ENCODE data around the gene NAV3. TPM values are rescaled to one million over a fixed set of nuclear protein-coding genes. Genes with fewer than 3 reads are reported as not detected.

NAV3 gene
- total RNA-seq, 6 experiments from 2014 or later: 0.22 to 3.2 (median 1.2) TPM

GRCh38 chr12:78149459-78149858 lies 318.8 kb downstream of the NAV3 start:
- ATAC-seq: no peak
- WGBS (ENCODE audit: insufficient coverage, low coverage, low lambda C conversion rate, missing lambda C conversion rate): 28% methylated on average over 2 of the region's 2 CpGs
- H3K27ac ChIP-seq: no peak overlapping the region
- no peaks in the 10 kb centered on the region for H3K4me1 ChIP-seq
- no peaks in the 10 kb centered on the region for H3K9me3 ChIP-seq
- TF ChIP-seq POLR2A (IDR thresholded peaks at IDR 0.05): no peak
- TF ChIP-seq, protein P1, sequence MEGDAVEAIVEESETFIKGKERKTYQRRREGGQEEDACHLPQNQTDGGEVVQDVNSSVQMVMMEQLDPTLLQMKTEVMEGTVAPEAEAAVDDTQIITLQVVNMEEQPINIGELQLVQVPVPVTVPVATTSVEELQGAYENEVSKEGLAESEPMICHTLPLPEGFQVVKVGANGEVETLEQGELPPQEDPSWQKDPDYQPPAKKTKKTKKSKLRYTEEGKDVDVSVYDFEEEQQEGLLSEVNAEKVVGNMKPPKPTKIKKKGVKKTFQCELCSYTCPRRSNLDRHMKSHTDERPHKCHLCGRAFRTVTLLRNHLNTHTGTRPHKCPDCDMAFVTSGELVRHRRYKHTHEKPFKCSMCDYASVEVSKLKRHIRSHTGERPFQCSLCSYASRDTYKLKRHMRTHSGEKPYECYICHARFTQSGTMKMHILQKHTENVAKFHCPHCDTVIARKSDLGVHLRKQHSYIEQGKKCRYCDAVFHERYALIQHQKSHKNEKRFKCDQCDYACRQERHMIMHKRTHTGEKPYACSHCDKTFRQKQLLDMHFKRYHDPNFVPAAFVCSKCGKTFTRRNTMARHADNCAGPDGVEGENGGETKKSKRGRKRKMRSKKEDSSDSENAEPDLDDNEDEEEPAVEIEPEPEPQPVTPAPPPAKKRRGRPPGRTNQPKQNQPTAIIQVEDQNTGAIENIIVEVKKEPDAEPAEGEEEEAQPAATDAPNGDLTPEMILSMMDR (IDR thresholded peaks at IDR 0.05): no peak
- intact Hi-C loops (cut with DNase I): no loop called here
- H3K27me3 ChIP-seq: no peaks in the 10 kb centered on the region
- no peak overlapping the region for H3K4me3 ChIP-seq
- no peaks in the 10 kb centered on the region for H3K36me3 ChIP-seq
- no peak for DNase-seq

GRCh38 chr12:78155546-78155945 lies 324.9 kb downstream of the NAV3 start:
- WGBS (ENCODE audit: insufficient coverage, low coverage, low lambda C conversion rate, missing lambda C conversion rate): 93% methylated on average over 1 of the region's 1 CpG
- Histone ChIP-seq H3K4me3 (no peak overlapping the region), H3K27me3 (no peaks in the 10 kb centered on the region), H3K36me3 (no peaks in the 10 kb centered on the region), H3K4me1 (no peaks in the 10 kb centered on the region), H3K27ac (no peak overlapping the region), H3K9me3 (no peaks in the 10 kb centered on the region)
- intact Hi-C loops (cut with DNase I): no loop called here
- ATAC-seq (no peak), DNase-seq (no peak)
- TF ChIP-seq, protein P1 (IDR thresholded peaks at IDR 0.05): no peak
- TF ChIP-seq POLR2A (IDR thresholded peaks at IDR 0.05): no peak

DNA sequence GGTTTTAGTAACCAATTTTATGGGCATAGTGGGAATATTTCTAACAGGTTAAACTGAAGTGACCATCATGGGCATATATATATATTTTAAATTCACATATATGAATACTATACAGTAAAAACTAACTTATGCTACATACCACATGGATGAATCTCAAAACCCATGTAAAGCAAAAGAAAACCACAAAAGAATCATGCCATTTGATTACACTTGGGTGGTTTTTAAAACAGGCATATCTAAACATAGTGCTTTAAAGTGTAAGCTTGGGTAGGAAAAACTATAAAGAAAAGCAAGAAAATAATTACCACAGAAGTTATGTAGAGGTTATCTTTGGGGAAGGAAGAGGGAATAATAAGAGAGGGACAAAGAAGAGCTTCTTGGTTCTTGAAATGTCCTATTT lies 326.1 kb downstream of the NAV3 start:
- H3K27ac ChIP-seq: no peak overlapping the region
- ATAC-seq: no peak
- TF ChIP-seq, protein P1 (IDR thresholded peaks at IDR 0.05): no peak
- TF ChIP-seq POLR2A (IDR thresholded peaks at IDR 0.05): no peak
- intact Hi-C loops (cut with DNase I): no loop called here
- H3K9me3 ChIP-seq: no peaks in the 10 kb centered on the region
- H3K4me1 ChIP-seq: no peaks in the 10 kb centered on the region
- no peaks in the 10 kb centered on the region for H3K36me3 ChIP-seq
- H3K4me3 ChIP-seq: no peak overlapping the region
- no peaks in the 10 kb centered on the region for H3K27me3 ChIP-seq
- DNase-seq: no peak

DNA sequence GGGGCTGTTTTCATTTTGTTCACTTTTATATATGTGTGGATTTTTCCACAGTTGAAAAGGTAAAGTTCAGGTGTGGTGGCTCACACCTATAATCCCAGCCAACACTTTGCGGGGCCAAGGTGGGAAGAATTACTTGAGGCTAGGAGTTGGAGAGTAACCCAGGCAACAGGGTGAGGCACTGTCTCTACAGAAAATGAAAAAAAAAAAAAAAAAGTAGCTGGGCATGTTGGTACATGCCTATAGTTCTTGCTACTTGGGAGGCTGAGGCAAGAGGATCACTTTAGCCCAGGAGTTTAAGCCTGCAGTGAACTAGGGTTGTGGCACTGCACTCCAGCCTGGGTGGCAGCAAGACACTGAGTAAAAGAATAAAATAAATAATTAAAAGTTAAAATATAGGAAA lies 326.5 kb downstream of the NAV3 start:
- no peak overlapping the region for H3K27ac ChIP-seq
- 18% methylated on average over 1 of the region's 1 CpG for WGBS (ENCODE audit: insufficient coverage, low coverage, low lambda C conversion rate, missing lambda C conversion rate)
- intact Hi-C loops (cut with DNase I): no loop called here
- ATAC-seq: no peak
- TF ChIP-seq, protein P1 (IDR thresholded peaks at IDR 0.05): no peak
- no peak for TF ChIP-seq POLR2A (IDR thresholded peaks at IDR 0.05)
- DNase-seq: no peak
- H3K36me3 ChIP-seq: no peaks in the 10 kb centered on the region
- H3K9me3 ChIP-seq: no peaks in the 10 kb centered on the region
- H3K4me3 ChIP-seq: no peak overlapping the region
- H3K4me1 ChIP-seq: no peaks in the 10 kb centered on the region
- no peaks in the 10 kb centered on the region for H3K27me3 ChIP-seq

DNA sequence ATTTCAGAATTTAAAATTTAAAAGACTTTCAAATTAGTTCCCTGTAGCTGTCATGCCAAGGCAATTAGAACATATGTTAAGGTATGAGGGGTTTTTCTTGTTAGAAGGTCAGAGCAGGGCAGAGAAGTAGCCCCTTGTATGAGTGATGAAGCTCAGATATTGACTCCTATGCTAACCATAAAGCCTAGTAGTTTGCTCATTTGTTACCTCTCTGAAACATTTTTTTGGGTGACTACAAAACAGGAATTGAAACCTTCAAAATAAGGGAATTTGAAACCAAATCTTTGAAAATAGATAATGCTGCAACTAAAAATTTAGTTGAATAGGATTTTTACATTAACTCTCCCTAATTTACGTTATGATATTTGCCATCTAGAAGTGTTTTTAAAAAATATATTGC lies 333.5 kb downstream of the NAV3 start:
- ATAC-seq: no peak

More for the DNA sequence above, 333.5 kb downstream of the NAV3 start:
- WGBS (ENCODE audit: insufficient coverage, low coverage, low lambda C conversion rate, missing lambda C conversion rate): 26% methylated on average over 1 of the region's 1 CpG
- Histone ChIP-seq H3K9me3 (no peaks in the 10 kb centered on the region), H3K27me3 (no peaks in the 10 kb centered on the region), H3K4me1 (no peaks in the 10 kb centered on the region), H3K4me3 (no peak overlapping the region), H3K27ac (no peak overlapping the region), H3K36me3 (no peaks in the 10 kb centered on the region)
- TF ChIP-seq POLR2A (IDR thresholded peaks at IDR 0.05): no peak
- TF ChIP-seq, protein P1 (IDR thresholded peaks at IDR 0.05): no peak
- intact Hi-C loops (cut with DNase I): no loop called here
- DNase-seq: no peak

Data from right lobe of liver (tissue), 6 donors.